Uterus (tissue), 2 donors: ENCODE results near the gene UBR1.

ENCODE experiments used
- CTCF ChIP-seq, 4 experiments: fragments of 200-600 bp in 2 of 4; fragments of 450-650 bp in 2 of 4; sonication (generic) in 2 of 4; IDR thresholded peaks; one replicate each; pipeline ENCODE4 v1.5.1; 2016 to 2019; ENCODE audit warnings: antibody characterized with exemption in 4 of 4, mild to moderate bottlenecking in 2 of 4, moderate library complexity in 1 of 4
- POLR2A ChIP-seq, 2 donors: fragments of 450-650 bp; IDR thresholded peaks; one replicate each; pipeline ENCODE4 v1.6.1; 2016; ENCODE audit warnings: antibody characterized with exemption in 2 of 2, mild to moderate bottlenecking in 1 of 2, moderate library complexity in 1 of 2

- TF ChIP-seq CTCF (IDR thresholded peaks at IDR 0.05) = no peak
- TF ChIP-seq POLR2A (IDR thresholded peaks at IDR 0.05) = no peak
Observed at GRCh38 chr15:43104426-43104825, 1.4 kb downstream of the UBR1 start.
